ENCODE results near the gene APOBEC3A. TPM values are rescaled to one million over a fixed set of nuclear protein-coding genes. Genes with fewer than 3 reads are reported as not detected.

Gene APOBEC3A
- total and polyA plus RNA-seq, 2 of the 8 experiments (the other 6 are each of a cell fraction or from before 2014, with no cell fraction given): not detected

DNA sequence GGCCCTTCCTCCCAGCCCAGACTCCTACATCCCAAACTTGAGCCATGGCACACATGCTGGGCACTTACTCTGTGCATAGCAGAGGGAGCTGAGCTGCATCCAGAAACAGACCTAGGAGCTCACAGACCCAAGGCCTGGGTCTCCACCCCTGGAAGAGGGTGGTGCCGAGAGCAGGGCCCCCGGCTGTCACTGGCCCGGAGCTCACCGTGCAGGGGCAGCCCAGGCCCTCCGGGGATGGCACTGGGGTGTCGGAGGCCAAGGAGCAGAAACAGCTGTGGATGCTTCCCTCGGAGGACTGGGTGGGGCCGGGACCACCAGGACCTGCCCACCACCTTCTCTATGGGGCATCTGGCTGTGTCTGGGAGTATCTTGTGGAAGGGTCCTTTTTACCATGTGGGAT, 4.3 kb upstream of the APOBEC3A start:
- Histone ChIP-seq H3K79me1 (ENCODE audit: low read depth, low read length) (no peaks in the 10 kb centered on the region), H3K23me2 (ENCODE audit: low read depth, low read length) (no peaks in the 10 kb centered on the region), H3K27me3 (replicated peaks in 1 of 4; ENCODE audit: control insufficient read depth in 3 of 4, extremely low read depth in 1 of 4, insufficient read depth in 3 of 4, low read length in 3 of 4) (no peaks in the 10 kb centered on the region; a peak in 1 of 7 replicates), H3K23ac (ENCODE audit: insufficient read length) (no peak overlapping the region), H4K91ac (replicated peaks; ENCODE audit: insufficient read length, low read length) (no peak overlapping the region), H3K9me3 (ENCODE audit: insufficient read depth in 2 of 2, low read depth in 1 of 2, low read length in 1 of 2) (no peaks in the 10 kb centered on the region), H2BK12ac (ENCODE audit: low read depth, low read length) (no peak overlapping the region), H2BK5ac (ENCODE audit: low read depth, low read length) (no peak overlapping the region), H3K4me3 (ENCODE audit: extremely low read depth in 1 of 4, insufficient read depth in 2 of 4, low read depth in 3 of 4, low read length in 4 of 4) (no peak overlapping the region), H3K4ac (replicated peaks; ENCODE audit: insufficient read length, low read depth, low read length) (peak overlapping the region; percentile 8), H3K27ac (ENCODE audit: low read depth, low read length) (no peak overlapping the region), H4K20me1 (replicated peaks in 1 of 2; ENCODE audit: control insufficient read depth in 1 of 2, insufficient read depth in 2 of 2, low read length in 2 of 2) (no peaks in the 10 kb centered on the region), H3K36me3 (ENCODE audit: control insufficient read depth in 2 of 4, insufficient read depth in 4 of 4, low read length in 3 of 4) (no peaks in the 10 kb centered on the region), H4K8ac (ENCODE audit: extremely low read depth, insufficient read depth, low read length) (no peak overlapping the region), H3K9ac (replicated peaks in 1 of 4; ENCODE audit: extremely low read depth in 1 of 4, low read depth in 3 of 4, low read length in 3 of 4) (no peak overlapping the region), H3K14ac (ENCODE audit: insufficient read length) (no peak overlapping the region), H3K4me2 (ENCODE audit: insufficient read depth in 1 of 2, low read depth in 2 of 2, low read length in 2 of 2) (no peak overlapping the region), H3K56ac (replicated peaks; ENCODE audit: insufficient read length, low read depth, low read length) (no peak overlapping the region), H4K5ac (ENCODE audit: insufficient read length, low read depth, low read length) (no peak overlapping the region), H2BK20ac (ENCODE audit: low read length) (no peak overlapping the region), H2AFZ (ENCODE audit: low read length) (no peak overlapping the region), H3K18ac (ENCODE audit: extremely low read depth, low read length) (no peak overlapping the region), H2AK5ac (ENCODE audit: low read depth, low read length) (no peak overlapping the region), H3K4me1 (replicated peaks in 1 of 4; ENCODE audit: control insufficient read depth in 3 of 4, insufficient read depth in 4 of 4, low read length in 3 of 4) (no peaks in the 10 kb centered on the region), H2BK15ac (ENCODE audit: low read length) (no peak overlapping the region), H2BK120ac (replicated peaks; ENCODE audit: low read depth, low read length) (no peak overlapping the region), H3K79me2 (ENCODE audit: control insufficient read depth in 1 of 2, insufficient read depth in 2 of 2, low read length in 2 of 2) (no peaks in the 10 kb centered on the region)
- ChIA-PET CTCF (ENCODE audit: partially characterized antibody) (interaction anchor here (1.1 to 1.5 kb wide), 3 partner anchors 10 to 185 kb away, joined by 3 to 5 read pairs (median 3); no protein-coding TSS in a partner anchor), POLR2A (ENCODE audit: partially characterized antibody) (interaction anchor here (2.5 kb wide), 1 partner anchor 9 kb away, joined by 6 read pairs; no protein-coding TSS in a partner anchor)
- no peak for FAIRE-seq
- no peak for DNase-seq (ENCODE audit: low read depth in 1 of 2, low spot score in 2 of 2)
- TF ChIP-seq KDM4A (IDR thresholded peaks at IDR 0.05; ENCODE audit: low read depth, low read length, severe bottlenecking): no peak
- TF ChIP-seq JUND (IDR thresholded peaks at IDR 0.05; ENCODE audit: low read length): no peak
- no peak for TF ChIP-seq POLR2AphosphoS5 (IDR thresholded peaks at IDR 0.05; ENCODE audit: low read depth, low read length)
- TF ChIP-seq SIX5 (IDR thresholded peaks at IDR 0.05; ENCODE audit: low read depth, low read length): no peak
- TF ChIP-seq NRF1 (IDR thresholded peaks at IDR 0.05; ENCODE audit: low read depth, low read length): no peak
- TF ChIP-seq RNF2 (IDR thresholded peaks at IDR 0.05; ENCODE audit: borderline replicate concordance, low read depth, low read length, missing control alignments, poor library complexity, severe bottlenecking): no peak
- TF ChIP-seq KDM1A (IDR thresholded peaks at IDR 0.05; ENCODE audit: borderline replicate concordance, low read length): no peak
- TF ChIP-seq TEAD4 (IDR thresholded peaks at IDR 0.05; ENCODE audit: low read depth, low read length): no peak
- 95% methylated on average over 8 of the region's 8 CpGs; no CpG with 5 or more reads in 1 of the 2 experiments for WGBS, 2 experiments (ENCODE audit: extremely low coverage in 1 of 2, insufficient coverage in 1 of 2, insufficient read length in 1 of 2, insufficient replicate concordance in 2 of 2, low coverage in 1 of 2, low lambda C conversion rate in 2 of 2, missing lambda C conversion rate in 1 of 2)
